GM18909 (cell line): ENCODE measurements around the gene MTX3.

Source experiments
- ATAC-seq: cut with Tn5 transposase; IDR thresholded peaks from one replicate; pipeline ENCODE4 v1.9.1; 2021; ENCODE audit warnings: mild to moderate bottlenecking; ENCODE audit not compliant: unreplicated experiment, poor library complexity

Gene MTX3

GRCh38 chr5:79984363-79984762, 6.7 kb downstream of the MTX3 start:
- no peak for ATAC-seq

DNA sequence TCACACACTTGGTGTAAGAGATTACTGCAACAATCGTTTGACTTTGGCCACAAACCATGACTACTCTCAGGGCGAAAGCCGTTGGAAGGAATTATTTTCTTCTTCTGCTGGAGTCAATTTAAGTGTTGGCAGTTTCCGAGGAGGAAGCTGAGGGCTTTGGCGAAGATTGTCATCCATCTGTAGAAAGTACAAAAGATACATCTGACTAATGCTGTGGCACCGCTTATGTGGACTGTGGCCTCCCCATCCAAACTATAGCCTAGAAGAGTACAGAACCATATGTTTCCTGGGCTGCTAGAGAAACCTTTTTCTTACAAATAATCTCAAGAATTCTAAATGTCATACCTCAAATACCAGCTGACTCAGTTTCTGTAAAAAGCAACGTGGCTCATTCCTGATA, 7.4 kb downstream of the MTX3 start:
- no peak for ATAC-seq

DNA sequence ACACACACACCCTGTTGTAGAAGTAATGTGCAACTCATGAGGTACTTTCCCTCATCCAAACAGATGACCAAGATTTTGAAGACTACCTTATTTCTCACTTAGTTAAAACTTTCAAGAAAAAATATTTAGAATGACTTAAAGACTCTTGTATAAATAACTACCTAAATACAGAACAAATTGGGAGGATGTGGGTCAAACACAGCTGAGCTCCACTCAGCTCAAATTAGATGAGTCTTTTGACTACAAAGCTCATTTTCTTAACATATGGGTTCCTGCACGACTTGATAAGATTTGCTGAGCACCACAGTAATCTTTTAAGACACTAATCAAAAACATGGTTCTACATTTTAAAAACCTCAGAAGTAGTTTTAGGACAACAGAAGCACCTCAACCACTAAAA, 8.9 kb downstream of the MTX3 start:
- ATAC-seq, result no peak

DNA sequence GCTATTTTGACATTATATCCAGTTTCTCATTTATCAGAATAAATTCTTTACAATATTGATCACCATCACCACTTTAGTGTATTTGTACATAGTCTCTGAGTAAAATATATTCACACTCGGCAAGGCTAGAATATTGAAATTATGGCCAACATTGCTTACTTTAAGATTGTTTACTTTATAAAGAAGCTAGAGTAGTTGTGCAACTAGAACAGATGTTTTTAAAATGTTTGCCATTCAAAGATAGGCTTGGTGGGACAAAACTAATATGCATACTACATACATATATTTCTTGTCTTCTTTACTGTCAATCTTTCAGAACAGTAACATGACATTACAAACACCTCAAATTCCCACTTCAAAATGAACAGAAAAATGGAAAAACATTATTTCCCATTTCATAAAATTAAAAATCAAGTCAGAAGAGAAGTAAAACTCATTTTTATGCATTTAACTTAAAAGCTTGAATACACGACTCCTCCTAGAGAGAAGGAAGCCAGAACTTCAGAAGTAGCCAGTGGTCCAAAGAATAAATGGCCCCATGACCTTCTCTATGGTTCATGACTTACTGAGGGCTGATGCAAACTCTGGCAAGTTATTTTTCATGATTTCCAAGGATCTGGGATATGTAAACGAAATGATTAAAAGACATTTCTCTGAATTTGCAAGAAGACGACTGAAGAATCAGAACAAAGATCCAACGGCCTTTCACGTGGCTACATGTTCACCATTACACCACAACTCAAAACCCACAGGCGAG, 14.1 kb downstream of the MTX3 start:
- no peak for ATAC-seq

DNA sequence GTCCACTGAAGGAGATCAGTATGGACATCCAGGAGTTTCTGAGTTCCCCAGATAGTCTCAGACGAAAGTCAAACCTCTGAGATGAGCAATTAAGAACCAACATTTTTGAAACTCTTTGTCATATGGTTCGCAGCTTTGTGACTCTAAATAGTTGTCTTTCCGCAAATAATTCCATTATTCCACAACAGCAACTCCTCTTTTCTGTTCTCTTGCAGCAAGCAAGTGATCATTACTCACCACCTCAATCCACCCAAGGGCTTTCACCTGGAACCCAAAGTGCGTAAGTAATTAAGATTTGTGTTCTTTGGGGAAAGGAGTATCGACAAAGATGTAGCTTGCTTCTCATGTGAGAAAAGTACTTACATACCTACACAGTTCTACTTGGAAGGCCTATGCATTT, 15.6 kb downstream of the MTX3 start:
- no peak for ATAC-seq

- ATAC-seq, result no peak
These were observed 16.2 kb downstream of the MTX3 start for GRCh38 chr5:79974886-79975285.

DNA sequence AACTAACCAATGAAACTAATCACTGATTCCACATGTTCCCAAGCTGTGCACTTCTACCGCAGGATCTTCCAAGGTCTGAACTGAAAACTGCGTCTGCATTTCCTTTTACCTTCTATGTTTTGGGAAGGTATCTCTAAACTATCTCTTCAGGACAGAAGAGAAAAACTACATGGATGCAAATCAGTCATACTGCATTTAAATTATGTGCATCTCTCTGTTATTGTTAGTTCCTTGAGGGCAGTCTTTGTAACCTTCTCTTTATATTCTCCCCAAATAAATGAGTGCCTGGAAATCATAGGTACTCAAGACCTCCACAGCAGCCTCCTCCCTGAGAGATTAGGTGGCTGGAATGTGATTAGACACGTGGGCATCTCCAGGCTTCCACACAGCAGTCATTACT, 17.1 kb downstream of the MTX3 start:
- no peak for ATAC-seq

GRCh38 chr5:79973511-79973910, 17.6 kb downstream of the MTX3 start:
- no peak for ATAC-seq

GRCh38 chr5:79971156-79971555, 19.9 kb downstream of the MTX3 start:
- ATAC-seq, result no peak

DNA sequence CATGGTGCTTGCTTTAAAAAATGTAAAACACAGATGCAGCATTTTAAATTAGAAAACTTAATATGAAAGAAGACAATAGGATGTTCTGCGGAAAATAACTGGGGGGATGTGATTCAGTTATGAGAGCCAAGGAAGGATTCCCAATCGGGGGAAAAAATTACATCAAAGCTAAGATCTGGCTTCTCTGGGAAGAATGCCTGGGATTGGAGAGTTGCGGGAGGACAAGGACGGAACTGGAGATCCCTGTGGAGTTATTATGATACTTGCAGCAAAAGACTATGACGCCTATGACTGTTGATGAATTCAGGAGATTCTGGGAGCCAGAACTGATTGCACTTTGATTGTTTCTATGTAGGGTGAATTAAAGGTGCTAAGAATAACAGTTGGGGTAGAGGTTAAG, 24.6 kb downstream of the MTX3 start:
- ATAC-seq, result no peak

GRCh38 chr5:79964136-79964535, 26.9 kb downstream of the MTX3 start:
- no peak for ATAC-seq

GRCh38 chr5:79963261-79964061, 27.6 kb downstream of the MTX3 start:
- ATAC-seq, result no peak

DNA sequence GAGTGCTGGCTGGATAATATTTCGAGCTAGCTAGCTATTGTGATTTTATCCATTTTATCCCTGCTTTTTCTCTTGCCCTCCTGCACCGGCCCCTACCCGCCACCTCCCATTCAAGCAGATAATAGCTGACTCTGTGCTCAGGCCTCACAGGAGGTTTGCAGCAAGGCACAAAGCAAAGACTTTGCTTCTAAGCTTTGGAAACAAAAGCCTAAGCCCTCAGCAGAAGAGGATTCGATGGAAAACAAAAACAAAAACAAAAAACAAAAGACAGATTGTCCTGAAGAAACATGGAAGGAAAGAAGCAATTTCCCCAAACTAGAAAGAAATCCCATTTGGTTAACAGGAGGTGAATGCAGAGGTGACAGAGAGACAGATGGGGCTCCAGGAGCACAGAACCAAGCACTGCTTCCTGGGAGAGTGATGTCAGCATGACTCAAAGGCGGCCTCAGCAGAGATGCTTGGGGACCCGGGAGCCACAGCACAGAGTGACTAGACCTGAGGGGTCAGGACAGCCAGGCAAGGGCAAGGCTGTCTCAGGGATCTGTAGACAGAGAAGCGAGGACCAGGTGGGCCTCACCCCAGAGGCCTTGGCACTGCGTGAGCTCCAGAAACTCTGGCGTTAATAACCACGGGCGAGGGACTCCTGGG, 28.4 kb downstream of the MTX3 start:
- ATAC-seq, result no peak

- no peak for ATAC-seq
These were observed 29.1 kb downstream of the MTX3 start for GRCh38 chr5:79961716-79962574.

DNA sequence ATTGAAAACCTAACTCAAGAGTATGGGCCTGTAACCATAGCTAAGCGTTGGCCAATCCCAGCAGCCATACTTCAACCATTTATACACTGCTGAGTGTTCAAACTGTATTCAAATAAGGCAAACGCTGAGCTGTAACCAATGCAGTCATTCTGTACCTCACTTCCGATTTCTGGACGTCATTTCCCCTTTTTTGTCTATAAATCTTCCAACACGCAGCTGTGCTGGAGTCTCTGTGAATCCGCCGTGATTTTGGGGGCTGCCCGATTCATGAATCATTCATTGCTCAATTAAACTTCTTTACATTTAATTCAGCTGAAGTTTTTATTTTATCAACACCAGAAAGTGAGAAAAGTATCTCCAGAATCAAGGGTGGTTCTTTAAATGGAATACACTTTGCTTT, 31.7 kb downstream of the MTX3 start:
- no peak for ATAC-seq

DNA sequence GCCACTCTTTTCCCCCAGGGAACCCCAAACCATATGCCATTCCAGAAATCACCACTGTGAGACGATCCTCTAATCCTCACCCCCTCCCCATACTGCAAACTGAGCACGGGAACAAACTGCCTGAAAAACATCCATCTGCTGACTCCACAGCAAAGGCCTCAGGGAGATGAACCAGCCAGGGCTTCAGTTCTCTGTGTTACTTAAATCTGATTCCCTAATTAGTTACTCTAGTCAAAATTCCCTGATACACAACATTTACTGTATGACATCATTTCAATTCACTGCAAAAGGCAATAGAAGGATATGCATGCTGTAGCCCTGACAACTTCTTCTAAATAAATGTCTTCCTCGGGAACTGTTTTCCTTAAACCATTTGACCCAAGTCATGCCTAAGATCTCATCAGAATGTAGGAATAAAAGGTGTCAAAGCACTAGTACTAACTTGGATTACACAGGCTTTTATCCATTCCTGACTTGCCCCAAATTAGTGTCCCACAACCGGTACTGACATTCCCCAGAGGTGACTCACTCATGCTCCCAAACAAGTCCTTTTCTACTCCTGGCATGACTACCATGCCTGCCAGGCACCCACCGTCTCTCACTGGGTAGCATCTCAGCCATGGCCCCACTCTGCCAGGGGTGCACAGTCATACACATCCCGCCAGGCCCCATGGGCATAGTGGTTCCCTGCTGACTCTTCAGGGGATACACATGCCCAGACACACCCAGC, 35.0 kb downstream of the MTX3 start:
- no peak for ATAC-seq

DNA sequence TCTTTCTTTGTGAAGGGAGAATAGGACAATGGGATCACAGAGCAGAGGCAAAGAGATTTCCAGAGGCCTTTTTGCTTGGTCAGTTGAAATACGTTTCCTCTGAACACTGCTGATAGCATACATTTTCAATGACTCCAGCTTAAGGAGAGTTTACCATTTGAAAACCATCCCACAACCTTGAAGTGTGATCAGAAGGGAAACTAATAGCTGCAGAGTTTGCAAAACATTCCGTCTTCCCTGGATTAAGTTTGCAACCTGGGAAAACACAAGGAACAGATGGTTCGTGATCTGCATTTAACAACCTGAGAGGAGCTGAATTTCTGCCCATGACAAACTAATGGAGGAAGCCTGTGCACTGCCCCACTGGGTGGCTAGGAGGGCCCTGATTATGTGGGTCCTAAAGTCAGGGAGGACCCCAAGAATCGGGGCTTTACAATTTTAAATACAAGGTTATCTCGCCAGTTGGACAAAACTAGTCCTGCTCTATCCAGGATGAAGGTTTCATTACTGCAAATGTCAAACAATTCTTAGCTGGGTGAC, 35.6 kb downstream of the MTX3 start:
- ATAC-seq, result no peak

DNA sequence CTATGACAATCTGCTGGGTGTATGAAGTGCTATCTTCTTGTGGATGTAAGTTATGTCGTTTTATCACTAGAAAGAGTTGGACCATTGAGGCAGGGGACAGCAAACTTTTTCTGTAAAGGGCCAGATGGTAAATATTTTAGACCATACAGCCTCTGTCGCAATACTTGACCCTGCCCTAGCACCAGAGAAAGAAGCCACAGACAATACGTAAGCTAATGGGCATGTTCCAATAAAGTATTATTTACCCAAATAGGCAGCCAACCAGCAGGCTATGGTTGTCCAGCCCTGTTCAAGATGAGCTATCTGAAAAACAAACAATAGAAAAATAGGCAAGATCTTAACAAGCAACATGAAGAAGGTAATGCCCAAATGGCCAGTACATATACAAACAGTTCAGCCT, 36.4 kb downstream of the MTX3 start:
- ATAC-seq, result no peak

DNA sequence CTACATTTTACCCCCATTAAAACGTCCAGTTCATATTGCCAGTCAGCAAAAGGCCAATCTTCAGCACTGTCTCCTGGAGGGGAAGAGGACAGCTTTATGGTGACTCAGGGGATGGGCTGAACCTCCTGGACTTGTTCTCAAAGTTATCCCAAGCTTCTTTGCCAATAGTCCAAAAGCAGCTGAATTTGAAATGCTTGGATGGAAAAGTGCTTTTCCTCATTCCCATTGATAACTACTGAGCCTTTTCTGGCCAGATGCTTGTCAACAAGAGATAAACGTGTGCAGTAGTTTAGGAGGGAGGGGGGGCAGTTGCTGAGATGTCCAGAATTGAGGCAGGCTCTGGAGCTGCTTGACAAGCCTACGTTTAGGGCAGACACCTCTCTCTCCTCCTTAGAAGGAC, 43.5 kb downstream of the MTX3 start:
- no peak for ATAC-seq

DNA sequence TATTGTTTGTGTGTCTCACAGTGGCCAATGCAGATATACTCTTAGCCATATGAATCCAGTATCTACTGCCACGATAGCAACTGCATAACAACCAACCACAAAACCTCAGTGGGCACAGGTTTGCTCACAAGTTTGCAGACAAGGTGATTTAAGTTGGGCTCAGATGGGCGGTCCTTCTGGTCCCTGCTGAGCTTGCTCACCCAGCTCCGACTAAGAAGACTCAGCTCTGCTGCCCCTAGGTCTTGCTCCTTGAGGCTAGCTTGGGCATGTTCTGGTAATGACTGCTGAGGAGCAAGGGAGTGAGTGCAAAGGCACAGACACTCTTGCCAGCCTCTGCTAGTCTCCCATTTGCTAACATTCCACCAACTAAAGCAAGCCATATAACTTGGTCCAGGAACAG, 52.6 kb downstream of the MTX3 start:
- ATAC-seq, result no peak
